Measurements from ENCODE around the gene CCDC18. TPM values are rescaled to one million over a fixed set of nuclear protein-coding genes. Genes with fewer than 3 reads are reported as not detected.
"Not testable (repeated sequence)": the region's sequence is repeated elsewhere in the genome, so short reads cannot be mapped to it uniquely, and the experiment has no call there.

CCDC18 gene
- total RNA-seq, 4 donors from 2014 or later, result 2.2 to 15.5 (median 3.6) TPM

- TF ChIP-seq CTCF (IDR thresholded peaks at IDR 0.05), result no peak
- no peak for TF ChIP-seq POLR2A (IDR thresholded peaks at IDR 0.05)
- no peak for DNase-seq
- Histone ChIP-seq H3K9me3 (no peaks in the 10 kb centered on the region), H3K27me3 (no peaks in the 10 kb centered on the region), H3K4me3 (replicated peaks in 1 of 3) (no peak overlapping the region), H3K36me3 (no peaks in the 10 kb centered on the region), H3K27ac (no peak overlapping the region), H3K4me1 (no peaks in the 10 kb centered on the region)
- 93 to 96% methylated on average over 6 of the region's 6 CpGs for WGBS, 2 donors
- intact Hi-C loops (cut with DNase I), result no loop called here
Measured at GRCh38 chr1:93219443-93219842, 38.9 kb downstream of the CCDC18 start.

GRCh38 chr1:93220716-93221115 is 40.2 kb downstream of the CCDC18 start:
- not testable (repeated sequence) for H3K36me3 ChIP-seq; H3K4me3 ChIP-seq (replicated peaks in 1 of 3); H3K4me1 ChIP-seq; H3K27ac ChIP-seq; H3K27me3 ChIP-seq; DNase-seq; H3K9me3 ChIP-seq
- 94 to 98% methylated on average over 5 of the region's 5 CpGs for WGBS, 2 donors
- intact Hi-C loops (cut with DNase I), result loop anchor here (5.0 kb wide), 1 partner anchor 83 kb away; no protein-coding TSS in a partner anchor

GRCh38 chr1:93221913-93222312 is 41.4 kb downstream of the CCDC18 start:
- no peaks in the 10 kb centered on the region for H3K36me3 ChIP-seq
- H3K9me3 ChIP-seq, result no peaks in the 10 kb centered on the region
- no peak for DNase-seq
- intact Hi-C loops (cut with DNase I), result loop anchor here (5.0 kb wide), 1 partner anchor 85 kb away; no protein-coding TSS in a partner anchor
- WGBS, 2 donors, result 92 to 96% methylated on average over 3 of the region's 3 CpGs
- H3K27me3 ChIP-seq, result no peaks in the 10 kb centered on the region
- no peaks in the 10 kb centered on the region for H3K4me1 ChIP-seq
- TF ChIP-seq POLR2A (IDR thresholded peaks at IDR 0.05) (no peak), CTCF (IDR thresholded peaks at IDR 0.05) (no peak)
- H3K27ac ChIP-seq, result no peak overlapping the region
- no peak overlapping the region for H3K4me3 ChIP-seq (replicated peaks in 1 of 3)

GRCh38 chr1:93223023-93223675 is 42.6 kb downstream of the CCDC18 start:
- 94 to 99% methylated on average over 2 of the region's 2 CpGs for WGBS, 2 donors
- Histone ChIP-seq H3K36me3 (no peaks in the 10 kb centered on the region), H3K9me3 (no peaks in the 10 kb centered on the region), H3K4me1 (no peaks in the 10 kb centered on the region), H3K27me3 (no peaks in the 10 kb centered on the region), H3K4me3 (replicated peaks in 1 of 3) (no peak overlapping the region), H3K27ac (no peak overlapping the region)
- intact Hi-C loops (cut with DNase I), result loop anchor here (5.0 kb wide), 1 partner anchor 86 kb away; no protein-coding TSS in a partner anchor
- TF ChIP-seq CTCF (IDR thresholded peaks at IDR 0.05), result no peak
- TF ChIP-seq POLR2A (IDR thresholded peaks at IDR 0.05), result no peak
- no peak for DNase-seq

- H3K4me1 ChIP-seq, result no peaks in the 10 kb centered on the region
- no peak overlapping the region for H3K27ac ChIP-seq
- no peak overlapping the region for H3K4me3 ChIP-seq (replicated peaks in 1 of 3)
- no peaks in the 10 kb centered on the region for H3K27me3 ChIP-seq
- no peaks in the 10 kb centered on the region for H3K9me3 ChIP-seq
- no peak for TF ChIP-seq POLR2A (IDR thresholded peaks at IDR 0.05)
- no peak for TF ChIP-seq CTCF (IDR thresholded peaks at IDR 0.05)
- DNase-seq, result no peak
- intact Hi-C loops (cut with DNase I), result no loop called here
- no peaks in the 10 kb centered on the region for H3K36me3 ChIP-seq
Measured at GRCh38 chr1:93235261-93235660, 54.7 kb downstream of the CCDC18 start.

Measured in thyroid gland (tissue), 4 donors.